GM12892 (cell line): ENCODE results near the gene TEK.

ENCODE experiments used
- POLR2AphosphoS5 ChIP-seq: IDR thresholded peaks from 2 replicates; pipeline ENCODE4 v1.6.1; 2011; ENCODE audit warnings: low read depth, low read length, control low read depth
- TAF1 ChIP-seq: IDR thresholded peaks from 2 replicates; pipeline ENCODE4 v1.6.1; 2011; ENCODE audit warnings: low read depth, mild to moderate bottlenecking, control low read depth, low read length, borderline replicate concordance

DNA sequence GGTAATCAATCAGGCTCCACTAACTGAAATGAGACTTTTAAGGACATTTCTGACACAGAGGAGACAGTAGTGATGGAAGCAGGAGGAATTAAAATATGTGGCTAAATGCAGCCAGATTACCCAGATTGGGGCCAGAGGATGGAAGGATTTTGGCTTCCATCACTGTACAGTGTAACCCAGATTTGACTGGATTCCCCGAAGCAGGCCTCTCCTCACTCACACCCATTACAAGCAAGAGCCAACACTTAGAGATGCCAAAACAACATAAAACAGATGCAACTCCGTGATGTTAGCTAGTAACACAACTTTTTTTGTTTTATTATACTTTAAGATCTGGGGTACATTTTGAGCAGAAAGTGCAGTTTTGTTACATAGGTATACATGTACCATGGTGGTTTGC, 17.6 kb downstream of the TEK start:
- TF ChIP-seq POLR2AphosphoS5: no peak
- no peak for TF ChIP-seq TAF1
